Fibroblast of pulmonary artery (primary cell): ENCODE measurements around the gene MMP15.
"Not testable (repeated sequence)": the region's sequence is repeated elsewhere in the genome, so short reads cannot be mapped to it uniquely, and the experiment has no call there.

ENCODE experiments used
- DNase-seq: peaks from one replicate; pipeline ENCODE4 v3.0.0-alpha.2; 2010; ENCODE audit warnings: low read depth
- H3K4me3 ChIP-seq: replicated peaks from 2 replicates; pipeline ENCODE4 v1.5.1; 2011; ENCODE audit warnings: low read depth, mild to moderate bottlenecking, control low read depth, low read length, moderate library complexity
- CTCF ChIP-seq: IDR thresholded peaks from 2 replicates; pipeline ENCODE4 v1.5.1; 2011; ENCODE audit warnings: mild to moderate bottlenecking, control low read depth, low read length, inconsistent platforms; ENCODE audit errors: missing control alignments

The MMP15 gene

GRCh38 chr16:58063377-58064076, 38.0 kb downstream of the MMP15 start:
- no peak overlapping the region for H3K4me3 ChIP-seq
- TF ChIP-seq CTCF: no peak

GRCh38 chr16:58070585-58070984, 45.0 kb downstream of the MMP15 start:
- no peak for TF ChIP-seq CTCF
- H3K4me3 ChIP-seq: no peak overlapping the region
- DNase-seq: no peak

More at GRCh38 chr16:58063377-58064076, 38.0 kb downstream of the MMP15 start:
- no peak for DNase-seq

- not testable (repeated sequence) for DNase-seq, H3K4me3 ChIP-seq
Observed at GRCh38 chr16:58072134-58072533, 46.6 kb downstream of the MMP15 start.

GRCh38 chr16:58073086-58073485, 47.5 kb downstream of the MMP15 start:
- not testable (repeated sequence) for H3K4me3 ChIP-seq, DNase-seq

GRCh38 chr16:58074657-58075056, 49.1 kb downstream of the MMP15 start:
- TF ChIP-seq CTCF: no peak
- DNase-seq: no peak
- H3K4me3 ChIP-seq: no peak overlapping the region

GRCh38 chr16:58076514-58076913, 51.0 kb downstream of the MMP15 start:
- DNase-seq: no peak
- H3K4me3 ChIP-seq: no peak overlapping the region
- TF ChIP-seq CTCF: no peak

- no peak overlapping the region for H3K4me3 ChIP-seq
- no peak for DNase-seq
- no peak for TF ChIP-seq CTCF
Observed at GRCh38 chr16:58077796-58078195, 52.2 kb downstream of the MMP15 start.

- not testable (repeated sequence) for H3K4me3 ChIP-seq, DNase-seq
Observed at GRCh38 chr16:58080657-58081056, 55.1 kb downstream of the MMP15 start.
